ENCODE data around the gene TRAPPC2L.

The TRAPPC2L gene

DNA sequence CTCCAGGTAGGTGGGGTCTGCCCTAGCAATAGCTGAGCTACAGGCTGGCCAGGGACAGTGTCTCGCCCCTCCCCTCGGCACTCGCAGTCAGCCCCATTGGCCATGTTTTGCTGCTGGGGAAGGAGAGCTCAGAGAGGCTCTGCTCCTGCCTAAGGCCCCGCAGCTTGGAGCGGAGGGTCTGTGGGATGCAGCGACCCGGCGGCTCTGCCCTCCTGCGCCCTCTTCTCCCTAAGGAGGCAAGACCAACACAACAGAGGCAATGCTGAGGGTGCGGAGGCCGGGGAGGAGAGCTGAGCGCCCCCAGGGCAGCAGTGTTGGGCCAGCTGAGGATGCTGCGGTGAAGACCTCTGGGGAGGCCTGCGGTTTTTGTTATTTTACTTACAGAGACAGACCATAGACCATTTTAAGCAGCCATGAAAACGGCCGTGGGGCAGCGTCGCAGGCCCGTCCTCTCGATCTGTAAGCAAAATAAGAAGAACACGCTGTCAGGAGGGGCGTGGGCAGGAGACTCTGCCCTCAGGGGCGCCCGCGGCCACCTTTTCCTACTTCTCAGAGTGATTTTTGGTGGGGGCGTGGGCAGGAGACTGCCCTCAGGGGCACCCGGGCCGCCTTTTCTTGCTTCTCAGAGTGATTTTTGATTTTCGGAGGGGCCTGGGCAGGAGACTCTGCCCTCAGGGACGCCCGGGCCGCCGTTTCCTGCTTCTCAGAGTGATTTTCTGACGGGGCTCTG, 40.9 kb downstream of the TRAPPC2L start:
- POLR2A ChIA-PET, result no interaction called here
- CTCF ChIA-PET, result interaction anchor here (1.4 kb wide), 1 partner anchor 12 kb away, joined by 4 read pairs; no protein-coding TSS in a partner anchor
- DNase-seq (ENCODE audit: extremely low spot score), result no peak
- TF ChIP-seq, protein P1, sequence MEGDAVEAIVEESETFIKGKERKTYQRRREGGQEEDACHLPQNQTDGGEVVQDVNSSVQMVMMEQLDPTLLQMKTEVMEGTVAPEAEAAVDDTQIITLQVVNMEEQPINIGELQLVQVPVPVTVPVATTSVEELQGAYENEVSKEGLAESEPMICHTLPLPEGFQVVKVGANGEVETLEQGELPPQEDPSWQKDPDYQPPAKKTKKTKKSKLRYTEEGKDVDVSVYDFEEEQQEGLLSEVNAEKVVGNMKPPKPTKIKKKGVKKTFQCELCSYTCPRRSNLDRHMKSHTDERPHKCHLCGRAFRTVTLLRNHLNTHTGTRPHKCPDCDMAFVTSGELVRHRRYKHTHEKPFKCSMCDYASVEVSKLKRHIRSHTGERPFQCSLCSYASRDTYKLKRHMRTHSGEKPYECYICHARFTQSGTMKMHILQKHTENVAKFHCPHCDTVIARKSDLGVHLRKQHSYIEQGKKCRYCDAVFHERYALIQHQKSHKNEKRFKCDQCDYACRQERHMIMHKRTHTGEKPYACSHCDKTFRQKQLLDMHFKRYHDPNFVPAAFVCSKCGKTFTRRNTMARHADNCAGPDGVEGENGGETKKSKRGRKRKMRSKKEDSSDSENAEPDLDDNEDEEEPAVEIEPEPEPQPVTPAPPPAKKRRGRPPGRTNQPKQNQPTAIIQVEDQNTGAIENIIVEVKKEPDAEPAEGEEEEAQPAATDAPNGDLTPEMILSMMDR (IDR thresholded peaks at IDR 0.05; ENCODE audit: control extremely low read depth, extremely low read depth, low read depth, missing control alignments), result no peak

GRCh38 chr16:88899901-88900661, 43.2 kb downstream of the TRAPPC2L start:
- TF ChIP-seq, protein P1 (IDR thresholded peaks at IDR 0.05; ENCODE audit: control extremely low read depth, extremely low read depth, low read depth, missing control alignments), result no peak
- POLR2A ChIA-PET, result no interaction called here
- CTCF ChIA-PET, result interaction anchor here (1.1 kb wide), 1 partner anchor 13 kb away, joined by 3 read pairs; no protein-coding TSS in a partner anchor
- no peak for DNase-seq (ENCODE audit: extremely low spot score)

DNA sequence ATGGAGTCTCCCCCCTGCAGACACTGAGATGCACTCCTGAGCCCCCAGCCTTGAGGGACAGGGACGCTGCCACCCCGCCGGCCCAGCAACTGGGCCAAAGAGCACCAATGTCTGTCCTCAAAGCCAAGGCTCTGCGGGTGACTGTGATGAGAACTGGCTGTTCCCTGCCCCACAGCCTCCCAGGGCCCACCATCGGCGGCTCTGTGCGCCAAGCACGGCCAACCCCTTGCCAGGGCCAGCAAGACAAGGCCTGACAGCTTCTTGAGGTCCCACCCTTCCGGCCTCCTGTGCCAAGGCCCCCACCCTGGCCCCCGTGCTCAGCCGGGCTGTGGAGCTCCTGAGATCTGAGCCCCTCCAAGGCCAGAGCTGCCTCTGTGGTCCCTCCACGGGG, 43.7 kb downstream of the TRAPPC2L start:
- TF ChIP-seq, protein P1 (IDR thresholded peaks at IDR 0.05; ENCODE audit: control extremely low read depth, extremely low read depth, low read depth, missing control alignments), result no peak
- POLR2A ChIA-PET, result no interaction called here
- DNase-seq (ENCODE audit: extremely low spot score), result no peak
- CTCF ChIA-PET, result interaction anchor here (0.8 to 1.1 kb wide), 2 partner anchors 13 to 267 kb away, joined by 3 read pairs; no protein-coding TSS in a partner anchor

GRCh38 chr16:88901718-88902337, 44.9 kb downstream of the TRAPPC2L start:
- DNase-seq (ENCODE audit: extremely low spot score), result no peak
- ChIA-PET CTCF (interaction anchor here (1.1 kb wide), 1 partner anchor 45 kb away, joined by 3 read pairs; the partner anchor contains the start of genes GALNS and TRAPPC2L), POLR2A (no interaction called here)
- TF ChIP-seq, protein P1 (IDR thresholded peaks at IDR 0.05; ENCODE audit: control extremely low read depth, extremely low read depth, low read depth, missing control alignments), result no peak

GRCh38 chr16:88902744-88903143, 45.8 kb downstream of the TRAPPC2L start:
- ChIA-PET CTCF (no interaction called here), POLR2A (no interaction called here)
- TF ChIP-seq, protein P1 (IDR thresholded peaks at IDR 0.05; ENCODE audit: control extremely low read depth, extremely low read depth, low read depth, missing control alignments), result no peak
- no peak for DNase-seq (ENCODE audit: extremely low spot score)

DNA sequence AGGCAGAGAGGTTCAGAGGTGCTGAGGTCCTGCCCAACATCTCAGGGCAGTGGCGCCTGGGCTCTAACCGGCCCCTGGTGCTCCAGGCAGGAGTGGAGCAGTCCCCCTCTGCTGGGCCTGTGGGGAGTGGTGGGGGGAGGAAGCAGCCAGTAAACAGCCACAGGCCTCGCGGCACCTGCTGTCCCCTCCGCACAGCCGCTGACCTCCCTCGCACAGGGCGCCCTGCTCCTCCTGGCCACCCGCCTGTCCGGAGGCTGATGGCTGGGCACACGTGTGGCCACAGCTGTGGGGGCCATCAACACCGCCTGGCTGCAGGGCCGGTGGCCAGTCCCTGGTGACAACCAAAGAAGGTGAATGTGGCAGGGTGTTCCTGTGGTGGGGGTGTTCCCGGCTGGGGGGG, 46.3 kb downstream of the TRAPPC2L start:
- POLR2A ChIA-PET, result no interaction called here
- TF ChIP-seq, protein P1 (IDR thresholded peaks at IDR 0.05; ENCODE audit: control extremely low read depth, extremely low read depth, low read depth, missing control alignments), result no peak
- CTCF ChIA-PET, result no interaction called here
- DNase-seq (ENCODE audit: extremely low spot score), result no peak

Measured in GM10248 (cell line).